SK-N-SH (cell line): ENCODE results near the gene SLC25A21. TPM values are rescaled to one million over a fixed set of nuclear protein-coding genes. Genes with fewer than 3 reads are reported as not detected.

Source experiments
- CTCF ChIA-PET: fragments of 300-600, 350-600 bp; formaldehyde crosslinking; extraction: SDS; loops from one replicate; lab custom pipeline; 2021; lab: Yijun Ruan, JAX
- POLR2A ChIA-PET: fragments of 350-600 bp; sonication (Branson Sonifier 250); formaldehyde crosslinking; extraction: SDS; loops from one replicate; lab custom pipeline; 2020; ENCODE audit warnings: antibody characterized with exemption, inconsistent platforms; lab: Yijun Ruan, JAX
- DNase-seq: peaks from one replicate; pipeline ENCODE4 v3.0.0; 2012
- H2AFZ ChIP-seq: fragments of 200-600 bp; sonication (generic); 2 replicates; pipeline ENCODE4 v1.8.1; 2016; ENCODE audit warnings: antibody characterized with exemption, mild to moderate bottlenecking, low read depth
- H3F3A ChIP-seq: fragments of 200-600 bp; sonication (generic); replicated peaks from 2 replicates; pipeline ENCODE3; 2016; ENCODE audit warnings: antibody characterized with exemption, mild to moderate bottlenecking; ENCODE audit not compliant: insufficient read depth
- H3K27ac ChIP-seq, 2 experiments: fragments of 200-500 bp in 1 of 2; fragments of 200-600 bp in 1 of 2; sonication (Bioruptor generic) in 1 of 2; sonication (generic), shearing (Covaris generic) in 1 of 2; 2 replicates each; pipeline versions ENCODE4 v1.5.1 to v1.6.1; 2014 to 2016; ENCODE audit warnings: low read depth in 2 of 2, inconsistent platforms in 1 of 2, low read length in 1 of 2, mild to moderate bottlenecking in 1 of 2, mixed read lengths in 1 of 2
- H3K27me3 ChIP-seq: fragments of 200-600 bp; sonication (generic), shearing (Covaris generic); 2 replicates; pipeline ENCODE4 v1.6.1; 2016; ENCODE audit warnings: mixed run types; ENCODE audit not compliant: insufficient read depth
- H3K36me3 ChIP-seq, 2 experiments: fragments of 200-500 bp in 1 of 2; fragments of 200-600 bp in 1 of 2; sonication (Bioruptor generic) in 1 of 2; sonication (generic) in 1 of 2; replicated peaks in 1 of 2; 2 replicates each; pipeline versions ENCODE3 to v1.5.1; 2014 to 2016; ENCODE audit warnings: low read length in 1 of 2, mild to moderate bottlenecking in 1 of 2; ENCODE audit not compliant: insufficient read depth in 2 of 2, control insufficient read depth in 1 of 2
- H3K4me1 ChIP-seq, 2 experiments: fragments of 200-500 bp in 1 of 2; fragments of 200-600 bp in 1 of 2; sonication (Bioruptor generic) in 1 of 2; sonication (generic), shearing (Covaris generic) in 1 of 2; 2 replicates each; pipeline versions ENCODE4 v1.5.1 to v1.6.1; 2014 to 2016; ENCODE audit warnings: low read depth in 1 of 2, low read length in 1 of 2, mixed run types in 1 of 2; ENCODE audit not compliant: insufficient read depth in 2 of 2, control insufficient read depth in 1 of 2
- H3K4me2 ChIP-seq: fragments of 200-600 bp; sonication (generic), shearing (Covaris generic); 2 replicates; pipeline ENCODE4 v1.6.1; 2017; ENCODE audit warnings: mixed run types
- H3K4me3 ChIP-seq, 2 experiments: fragments of 200-500 bp in 1 of 2; fragments of 200-600 bp in 1 of 2; sonication (Bioruptor generic) in 1 of 2; sonication (generic), shearing (Covaris generic) in 1 of 2; 2 replicates each; pipeline versions ENCODE4 v1.5.1 to v1.8.1; 2014 to 2016; ENCODE audit warnings: low read depth in 2 of 2, inconsistent platforms in 1 of 2, low read length in 1 of 2, mild to moderate bottlenecking in 1 of 2, mixed read lengths in 1 of 2, moderate library complexity in 1 of 2
- H3K79me2 ChIP-seq: fragments of 200-600 bp; sonication (generic); 2 replicates; pipeline ENCODE4 v1.8.1; 2017; ENCODE audit warnings: mild to moderate bottlenecking; ENCODE audit not compliant: insufficient read depth
- H3K9ac ChIP-seq: fragments of 200-600 bp; sonication (generic); 2 replicates; pipeline ENCODE4 v1.6.1; 2017; ENCODE audit warnings: mixed run types
- H3K9me2 ChIP-seq: fragments of 200-600 bp; sonication (generic); 2 replicates; pipeline ENCODE4 v1.6.1; 2017; ENCODE audit warnings: mixed run types
- H3K9me3 ChIP-seq: fragments of 200-600 bp; sonication (generic); 2 replicates; pipeline ENCODE4 v1.6.1; 2017; ENCODE audit warnings: mixed run types, mild to moderate bottlenecking, moderate library complexity
- H4K20me1 ChIP-seq: fragments of 200-600 bp; sonication (generic); 2 replicates; pipeline ENCODE4 v1.6.1; 2017; ENCODE audit warnings: mild to moderate bottlenecking, mixed run types; ENCODE audit not compliant: insufficient read depth
- FOSL2 ChIP-seq: IDR thresholded peaks from 2 replicates; pipeline ENCODE4 v1.4.0; 2012; ENCODE audit warnings: low read depth, mild to moderate bottlenecking, moderate library complexity, borderline replicate concordance
- FOXJ3 ChIP-seq: sonication (generic); formaldehyde crosslinking; IDR thresholded peaks from 2 replicates; pipeline ENCODE4 v1.5.1; 2020; ENCODE audit warnings: mild to moderate bottlenecking, missing genetic modification reagents
- FOXM1 ChIP-seq: IDR thresholded peaks from 2 replicates; pipeline ENCODE4 v1.4.0; 2012; ENCODE audit warnings: low read depth, mild to moderate bottlenecking
- GATA2 ChIP-seq: sonication (generic); formaldehyde crosslinking; IDR thresholded peaks from 2 replicates; pipeline ENCODE4 v1.5.0; 2020; ENCODE audit warnings: mild to moderate bottlenecking, missing genetic modification reagents
- IRF3 ChIP-seq: fragments of 150-350 bp; IDR thresholded peaks from 2 replicates; pipeline ENCODE4 v1.6.1; 2016; ENCODE audit warnings: mild to moderate bottlenecking, low read depth, low read length
- MEF2A ChIP-seq: IDR thresholded peaks from 2 replicates; pipeline ENCODE4 v1.4.0; 2012; ENCODE audit warnings: low read depth, borderline replicate concordance
- MXI1 ChIP-seq: IDR thresholded peaks from 2 replicates; pipeline ENCODE4 v1.6.1; 2012; ENCODE audit warnings: mild to moderate bottlenecking, low read depth, low read length, improper control_type of control experiment
- PBX3 ChIP-seq: IDR thresholded peaks from 2 replicates; pipeline ENCODE4; 2012
- REST ChIP-seq: IDR thresholded peaks from 2 replicates; pipeline ENCODE4 v1.6.1; 2012; ENCODE audit warnings: mild to moderate bottlenecking, low read depth, low read length, moderate library complexity
- RFX5 ChIP-seq: IDR thresholded peaks from 2 replicates; pipeline ENCODE4 v1.6.1; 2012; ENCODE audit warnings: mild to moderate bottlenecking, improper control_type of control experiment, low read length
- SIN3A ChIP-seq: IDR thresholded peaks from 2 replicates; pipeline ENCODE4 v1.6.1; 2012; ENCODE audit warnings: low read depth, mild to moderate bottlenecking, low read length, moderate library complexity, borderline replicate concordance
- TAF1 ChIP-seq: IDR thresholded peaks from 2 replicates; pipeline ENCODE4 v1.6.1; 2012; ENCODE audit warnings: low read depth, mild to moderate bottlenecking, low read length, moderate library complexity, borderline replicate concordance
- TCF12 ChIP-seq: IDR thresholded peaks from 2 replicates; pipeline ENCODE4 v1.4.0; 2012
- USF1 ChIP-seq: IDR thresholded peaks from 2 replicates; pipeline ENCODE4 v1.4.0; 2012; ENCODE audit warnings: low read depth, borderline replicate concordance
- YY1 ChIP-seq: IDR thresholded peaks from 2 replicates; pipeline ENCODE4 v1.4.0; 2012; ENCODE audit warnings: low read depth, mild to moderate bottlenecking
- WGBS: methylation state at CpG from one replicate; pipeline ENCODE4 v1.1.6; 2017; ENCODE audit warnings: low lambda C conversion rate; 5-methylcytosine and 5-hydroxymethylcytosine counted together
- polyA plus RNA-seq, 3 experiments: library from polyadenylated mRNA; depleted of rRNA; stranded (reverse); fragments of >200 nt; gene quantifications; 2 replicates each; pipeline ENCODE4 v1.2.3, GENCODE V29; 2012

The SLC25A21 gene
- polyA plus RNA-seq, 1 of the 3 experiments (the other 2 are of a cell fraction), result not detected

- Histone ChIP-seq H3K27me3 (no peaks in the 10 kb centered on the region), H3K36me3 (no peaks in the 10 kb centered on the region), H3K9me3 (no peaks in the 10 kb centered on the region), H3K4me3 (no peak overlapping the region), H3K4me1 (no peaks in the 10 kb centered on the region; a peak in 1 of 4 replicates), H3K9ac (no peak overlapping the region), H3K9me2 (no peaks in the 10 kb centered on the region)
- WGBS, result 18% methylated on average over 3 of the region's 3 CpGs
- CTCF ChIA-PET, result no interaction called here
- no peak for TF ChIP-seq RFX5
- TF ChIP-seq REST, result no peak
- TF ChIP-seq GATA2 (CRISPR knock-in tag), result no peak
- TF ChIP-seq USF1, result no peak
- no peak for TF ChIP-seq PBX3
- no peak for TF ChIP-seq TCF12
- TF ChIP-seq, all 33 proteins: peak for 0
- H3F3A ChIP-seq, result no peaks in the 10 kb centered on the region
- no peaks in the 10 kb centered on the region for H3K79me2 ChIP-seq
- no peak overlapping the region for H3K27ac ChIP-seq
- POLR2A ChIA-PET, result no interaction called here
- DNase-seq, result no peak
- no peak overlapping the region for H3K4me2 ChIP-seq
- H4K20me1 ChIP-seq, result no peaks in the 10 kb centered on the region
- no peak overlapping the region for H2AFZ ChIP-seq
Observed at GRCh38 chr14:37037636-37038387, 134.6 kb downstream of the SLC25A21 start.

- 9% methylated on average over 4 of the region's 4 CpGs for WGBS
- H3K79me2 ChIP-seq, result no peaks in the 10 kb centered on the region
- no peaks in the 10 kb centered on the region for H4K20me1 ChIP-seq
- H3K27ac ChIP-seq, result no peak overlapping the region
- no peaks in the 10 kb centered on the region for H3K9me2 ChIP-seq
- DNase-seq, result no peak
- no peaks in the 10 kb centered on the region for H3K36me3 ChIP-seq
- no peaks in the 10 kb centered on the region for H3F3A ChIP-seq
- no peak overlapping the region for H3K9ac ChIP-seq
- H3K9me3 ChIP-seq, result no peaks in the 10 kb centered on the region
- no peak overlapping the region for H2AFZ ChIP-seq
- no peak overlapping the region for H3K4me3 ChIP-seq
- no peaks in the 10 kb centered on the region; a peak in 1 of 4 replicates for H3K4me1 ChIP-seq
- no peak overlapping the region for H3K4me2 ChIP-seq
- no peaks in the 10 kb centered on the region for H3K27me3 ChIP-seq
- POLR2A ChIA-PET, result no interaction called here
- CTCF ChIA-PET, result no interaction called here
- TF ChIP-seq SIN3A (no peak), MEF2A (no peak), YY1 (no peak), FOSL2 (no peak), GATA2 (CRISPR knock-in tag) (no peak), FOXJ3 (CRISPR knock-in tag) (no peak), FOXM1 (no peak), MXI1 (no peak), PBX3 (no peak), IRF3 (no peak), TAF1 (no peak)
Observed at GRCh38 chr14:37036669-37037341, 135.6 kb downstream of the SLC25A21 start.
